ENCODE results near the gene ATG7. TPM values are rescaled to one million over a fixed set of nuclear protein-coding genes. Genes with fewer than 3 reads are reported as not detected.

Gene ATG7
- total RNA-seq, 1 experiment from 2014 or later: 50.9 TPM

GRCh38 chr3:11543141-11543947, 271.1 kb downstream of the ATG7 start:
- H3K4me3 ChIP-seq (ENCODE audit: low read length): no peak overlapping the region
- no peaks in the 10 kb centered on the region for H3K27me3 ChIP-seq (ENCODE audit: low read length)
- no peaks in the 10 kb centered on the region for H3K9me2 ChIP-seq (replicated peaks; ENCODE audit: insufficient read depth, low read length)
- peaks cover 2% of the 10 kb centered on the region for H3K4me1 ChIP-seq (ENCODE audit: low read length)
- no peak for DNase-seq
- no peak overlapping the region for H3K4me2 ChIP-seq (ENCODE audit: low read depth, low read length, poor library complexity, severe bottlenecking)
- H2AFZ ChIP-seq (ENCODE audit: low read length): no peak overlapping the region
- no peak overlapping the region for H3K27ac ChIP-seq (ENCODE audit: low read length)
- no peaks in the 10 kb centered on the region for H4K20me1 ChIP-seq (ENCODE audit: insufficient read depth, low read depth, low read length)
- peaks cover 10% of the 10 kb centered on the region; the same call in 1 of the 2 replicates for H3K79me2 ChIP-seq (ENCODE audit: low read length)
- no peaks in the 10 kb centered on the region for H3K36me3 ChIP-seq (ENCODE audit: insufficient read depth, low read length)
- H3K9me3 ChIP-seq (ENCODE audit: low read length): no peaks in the 10 kb centered on the region
- H3K9ac ChIP-seq (ENCODE audit: low read length): no peak overlapping the region

- Histone ChIP-seq H3K4me3 (ENCODE audit: low read length) (no peak overlapping the region), H2AFZ (ENCODE audit: low read length) (no peak overlapping the region), H3K9me3 (ENCODE audit: low read length) (no peaks in the 10 kb centered on the region), H3K4me2 (ENCODE audit: low read depth, low read length, poor library complexity, severe bottlenecking) (no peak overlapping the region), H3K79me2 (ENCODE audit: low read length) (peaks cover 15% of the 10 kb centered on the region), H3K27me3 (ENCODE audit: low read length) (no peaks in the 10 kb centered on the region), H3K9ac (ENCODE audit: low read length) (no peak overlapping the region), H3K36me3 (ENCODE audit: insufficient read depth, low read length) (no peaks in the 10 kb centered on the region), H4K20me1 (ENCODE audit: insufficient read depth, low read depth, low read length) (no peaks in the 10 kb centered on the region), H3K9me2 (replicated peaks; ENCODE audit: insufficient read depth, low read length) (no peaks in the 10 kb centered on the region), H3K4me1 (ENCODE audit: low read length) (peaks cover 7% of the 10 kb centered on the region), H3K27ac (ENCODE audit: low read length) (no peak overlapping the region)
- DNase-seq: no peak
These were observed 271.8 kb downstream of the ATG7 start for GRCh38 chr3:11543948-11544387.

GRCh38 chr3:11544412-11545181, 272.4 kb downstream of the ATG7 start:
- no peaks in the 10 kb centered on the region for H3K9me3 ChIP-seq (ENCODE audit: low read length)
- no peaks in the 10 kb centered on the region for H4K20me1 ChIP-seq (ENCODE audit: insufficient read depth, low read depth, low read length)
- H3K27ac ChIP-seq (ENCODE audit: low read length): no peak overlapping the region
- H3K36me3 ChIP-seq (ENCODE audit: insufficient read depth, low read length): no peaks in the 10 kb centered on the region
- H3K9me2 ChIP-seq (replicated peaks; ENCODE audit: insufficient read depth, low read length): no peaks in the 10 kb centered on the region
- H2AFZ ChIP-seq (ENCODE audit: low read length): no peak overlapping the region
- H3K4me2 ChIP-seq (ENCODE audit: low read depth, low read length, poor library complexity, severe bottlenecking): no peak overlapping the region
- no peak overlapping the region for H3K9ac ChIP-seq (ENCODE audit: low read length)
- H3K79me2 ChIP-seq (ENCODE audit: low read length): peaks cover 21% of the 10 kb centered on the region
- no peak overlapping the region for H3K4me3 ChIP-seq (ENCODE audit: low read length)
- no peaks in the 10 kb centered on the region for H3K27me3 ChIP-seq (ENCODE audit: low read length)
- peaks cover 13% of the 10 kb centered on the region for H3K4me1 ChIP-seq (ENCODE audit: low read length)
- no peak for DNase-seq

GRCh38 chr3:11545186-11545851, 273.1 kb downstream of the ATG7 start:
- H4K20me1 ChIP-seq (ENCODE audit: insufficient read depth, low read depth, low read length): no peaks in the 10 kb centered on the region
- DNase-seq: no peak

GRCh38 chr3:11546657-11547302, 274.6 kb downstream of the ATG7 start:
- H3K9ac ChIP-seq (ENCODE audit: low read length): no peak overlapping the region
- peak overlapping the region; percentile 38; the same call in 1 of the 2 replicates for H3K27ac ChIP-seq (ENCODE audit: low read length)
- H4K20me1 ChIP-seq (ENCODE audit: insufficient read depth, low read depth, low read length): no peaks in the 10 kb centered on the region

More at GRCh38 chr3:11545186-11545851, 273.1 kb downstream of the ATG7 start:
- Histone ChIP-seq H2AFZ (ENCODE audit: low read length) (no peak overlapping the region), H3K4me2 (ENCODE audit: low read depth, low read length, poor library complexity, severe bottlenecking) (no peak overlapping the region), H3K4me1 (ENCODE audit: low read length) (peaks cover 21% of the 10 kb centered on the region), H3K36me3 (ENCODE audit: insufficient read depth, low read length) (no peaks in the 10 kb centered on the region), H3K9ac (ENCODE audit: low read length) (no peak overlapping the region), H3K9me2 (replicated peaks; ENCODE audit: insufficient read depth, low read length) (no peaks in the 10 kb centered on the region), H3K4me3 (ENCODE audit: low read length) (no peak overlapping the region), H3K79me2 (ENCODE audit: low read length) (peaks cover 23% of the 10 kb centered on the region), H3K27me3 (ENCODE audit: low read length) (no peaks in the 10 kb centered on the region), H3K9me3 (ENCODE audit: low read length) (no peaks in the 10 kb centered on the region), H3K27ac (ENCODE audit: low read length) (no peak overlapping the region)

GRCh38 chr3:11547498-11547897, 275.3 kb downstream of the ATG7 start:
- Histone ChIP-seq H3K9me3 (ENCODE audit: low read length) (no peaks in the 10 kb centered on the region), H3K4me1 (ENCODE audit: low read length) (peaks cover 37% of the 10 kb centered on the region), H3K4me3 (ENCODE audit: low read length) (no peak overlapping the region), H3K9ac (ENCODE audit: low read length) (no peak overlapping the region), H3K4me2 (ENCODE audit: low read depth, low read length, poor library complexity, severe bottlenecking) (no peak overlapping the region), H3K36me3 (ENCODE audit: insufficient read depth, low read length) (no peaks in the 10 kb centered on the region), H2AFZ (ENCODE audit: low read length) (no peak overlapping the region), H3K9me2 (replicated peaks; ENCODE audit: insufficient read depth, low read length) (no peaks in the 10 kb centered on the region), H3K27me3 (ENCODE audit: low read length) (no peaks in the 10 kb centered on the region), H4K20me1 (ENCODE audit: insufficient read depth, low read depth, low read length) (no peaks in the 10 kb centered on the region), H3K27ac (ENCODE audit: low read length) (peak overlapping the region; percentile 38), H3K79me2 (ENCODE audit: low read length) (peaks cover 23% of the 10 kb centered on the region)
- no peak for DNase-seq

More at GRCh38 chr3:11546657-11547302, 274.6 kb downstream of the ATG7 start:
- Histone ChIP-seq H3K9me3 (ENCODE audit: low read length) (no peaks in the 10 kb centered on the region), H3K4me3 (ENCODE audit: low read length) (no peak overlapping the region), H3K36me3 (ENCODE audit: insufficient read depth, low read length) (no peaks in the 10 kb centered on the region), H3K4me1 (ENCODE audit: low read length) (peaks cover 32% of the 10 kb centered on the region), H3K9me2 (replicated peaks; ENCODE audit: insufficient read depth, low read length) (no peaks in the 10 kb centered on the region), H3K79me2 (ENCODE audit: low read length) (peaks cover 23% of the 10 kb centered on the region), H3K27me3 (ENCODE audit: low read length) (no peaks in the 10 kb centered on the region), H2AFZ (ENCODE audit: low read length) (no peak overlapping the region), H3K4me2 (ENCODE audit: low read depth, low read length, poor library complexity, severe bottlenecking) (no peak overlapping the region)
- no peak for DNase-seq

- Histone ChIP-seq H3K9me2 (replicated peaks; ENCODE audit: insufficient read depth, low read length) (no peaks in the 10 kb centered on the region), H3K4me1 (ENCODE audit: low read length) (peaks cover 37% of the 10 kb centered on the region), H3K4me2 (ENCODE audit: low read depth, low read length, poor library complexity, severe bottlenecking) (peak overlapping the region; percentile 77), H3K9ac (ENCODE audit: low read length) (no peak overlapping the region), H3K4me3 (ENCODE audit: low read length) (no peak overlapping the region), H3K27me3 (ENCODE audit: low read length) (no peaks in the 10 kb centered on the region), H3K79me2 (ENCODE audit: low read length) (peaks cover 23% of the 10 kb centered on the region), H3K36me3 (ENCODE audit: insufficient read depth, low read length) (peaks cover 3% of the 10 kb centered on the region; the same call in 1 of the 2 replicates), H3K27ac (ENCODE audit: low read length) (peak overlapping the region; percentile 98), H2AFZ (ENCODE audit: low read length) (no peak overlapping the region), H3K9me3 (ENCODE audit: low read length) (no peaks in the 10 kb centered on the region), H4K20me1 (ENCODE audit: insufficient read depth, low read depth, low read length) (no peaks in the 10 kb centered on the region)
- peak; percentile 70 for DNase-seq
These were observed 276.5 kb downstream of the ATG7 start for GRCh38 chr3:11548721-11549131.
